UCSD-AML1 (cell line): ENCODE results near the gene NEK2.
"Not testable (repeated sequence)": the region's sequence is repeated elsewhere in the genome, so short reads cannot be mapped to it uniquely, and the experiment has no call there.

Source experiments
- DNase-seq: peaks from one replicate; lab custom pipeline; 2025; ENCODE audit not compliant: unreplicated experiment; lab: John Stamatoyannopoulos, UW

Gene NEK2

DNA sequence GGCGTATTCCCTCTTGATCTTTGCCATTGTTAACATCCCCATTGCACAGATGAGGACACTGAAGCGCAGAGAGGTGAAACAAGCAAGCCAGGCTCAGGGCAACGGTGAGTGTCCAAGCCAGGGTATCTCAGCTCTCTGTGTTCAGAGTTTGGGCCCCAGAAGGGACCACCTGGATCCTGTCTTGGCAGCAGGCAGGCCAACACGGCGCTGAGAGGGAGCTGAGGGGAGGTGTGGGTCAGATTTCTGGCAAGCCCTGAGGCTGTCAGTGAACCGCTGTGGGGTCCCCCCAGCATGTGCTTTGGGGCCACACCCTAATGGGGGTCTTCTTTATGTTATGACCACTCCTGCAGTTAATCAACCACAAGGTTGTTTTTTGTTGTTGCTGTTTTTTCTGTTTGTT, 23.1 kb downstream of the NEK2 start:
- DNase-seq: no peak

DNA sequence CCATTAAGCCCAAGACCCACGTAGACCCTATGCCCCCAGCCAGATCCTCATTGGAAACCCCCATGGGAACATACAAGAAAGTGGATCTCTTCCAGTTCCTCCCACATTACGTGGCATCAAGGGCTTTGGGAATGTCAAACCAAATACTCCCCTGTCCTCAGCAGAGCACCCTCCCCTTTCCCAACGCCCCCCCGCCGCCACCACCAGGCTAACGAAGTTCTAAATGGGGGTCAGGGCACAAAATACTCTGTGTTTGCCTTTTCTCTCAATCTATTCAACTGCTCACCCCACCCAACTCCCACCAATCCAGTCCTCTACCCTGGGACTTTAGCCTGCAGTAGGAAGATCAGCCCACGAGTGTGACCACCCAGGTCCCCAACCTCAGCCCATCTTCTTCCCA, 24.5 kb downstream of the NEK2 start:
- no peak for DNase-seq

DNA sequence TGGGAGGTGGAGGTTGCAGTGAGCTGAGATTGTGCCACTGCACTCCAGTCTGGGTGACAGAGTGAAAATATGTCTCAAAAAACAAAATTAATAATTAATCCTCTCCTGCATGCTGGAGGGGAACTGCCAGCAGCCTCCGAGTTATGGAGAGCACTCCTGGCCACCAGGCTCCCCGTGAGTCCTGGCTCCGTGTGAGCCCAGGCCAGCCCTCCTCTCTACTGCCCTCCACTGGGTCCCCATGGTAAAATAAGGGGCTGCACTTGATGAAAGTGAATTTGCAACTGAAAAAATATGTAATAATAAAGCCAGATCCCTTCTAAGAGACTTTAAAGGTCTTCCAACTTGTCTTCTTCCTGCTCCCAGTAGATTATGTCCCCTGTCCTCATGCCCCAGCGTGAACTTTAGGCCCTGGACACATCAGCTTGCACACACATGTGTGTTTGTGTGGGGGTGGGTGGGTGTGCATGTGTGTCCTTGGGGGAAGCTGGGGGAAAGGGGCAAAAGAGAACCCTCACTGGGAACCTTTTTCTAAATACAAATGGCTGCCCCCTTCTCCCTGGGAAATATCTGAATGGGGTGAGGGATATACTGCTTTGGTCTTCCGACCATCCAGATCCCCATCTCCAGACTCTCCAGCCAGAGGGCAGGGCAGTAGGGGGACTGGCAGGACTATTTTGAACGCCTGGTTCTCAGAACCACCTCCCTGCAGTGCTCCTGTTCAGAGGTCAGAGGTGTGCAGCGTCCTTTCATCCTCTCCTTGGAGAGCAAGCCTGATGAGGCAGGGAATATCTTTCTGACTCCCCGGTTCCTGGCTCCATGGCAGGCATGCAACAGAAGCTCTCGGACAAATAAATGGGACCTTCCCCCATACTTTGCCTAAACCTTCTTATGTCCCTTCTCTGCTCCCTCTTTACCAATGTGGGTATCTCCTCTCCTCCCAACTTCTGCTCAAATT, 26.2 kb downstream of the NEK2 start:
- DNase-seq: peak; percentile 60

DNA sequence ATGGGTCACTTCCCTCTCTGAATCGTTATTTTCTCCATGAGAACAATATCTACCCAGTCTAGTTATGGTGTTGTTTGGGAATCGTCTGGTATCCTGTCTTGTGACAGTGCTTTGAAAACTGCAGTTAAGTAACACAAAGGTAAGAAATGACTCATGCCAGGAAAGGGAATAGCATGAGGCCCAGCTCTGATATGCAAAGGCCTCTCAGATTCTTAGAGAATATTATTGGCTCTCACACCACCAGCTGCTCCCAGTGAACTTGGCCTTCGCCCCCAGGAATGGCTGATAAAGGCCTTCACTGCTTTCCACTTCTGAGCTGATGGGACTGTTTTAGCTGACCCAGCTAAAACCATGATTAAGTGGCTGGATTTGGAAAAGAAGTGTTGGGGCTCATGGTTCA, 27.1 kb downstream of the NEK2 start:
- no peak for DNase-seq

DNA sequence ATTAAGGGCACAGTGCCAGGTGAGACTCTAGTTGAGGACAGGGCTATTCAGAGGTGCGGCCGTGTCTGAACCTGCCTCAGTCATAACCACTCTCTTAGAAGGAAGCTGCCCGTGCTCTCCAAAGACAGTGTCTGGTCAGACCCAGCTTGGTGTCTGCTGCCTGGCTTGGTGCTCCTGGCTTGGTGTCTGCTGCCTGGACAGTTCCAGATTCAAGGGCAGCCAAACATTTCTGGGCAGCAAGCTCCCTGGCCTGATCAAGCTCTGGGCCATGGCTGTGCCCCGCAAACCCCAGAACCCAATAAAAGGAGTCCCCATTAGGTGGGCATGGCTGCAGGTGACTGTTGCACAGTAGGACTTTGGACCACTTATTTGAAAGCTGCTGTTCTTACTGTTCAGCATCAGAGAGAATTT, 27.7 kb downstream of the NEK2 start:
- DNase-seq: no peak

DNA sequence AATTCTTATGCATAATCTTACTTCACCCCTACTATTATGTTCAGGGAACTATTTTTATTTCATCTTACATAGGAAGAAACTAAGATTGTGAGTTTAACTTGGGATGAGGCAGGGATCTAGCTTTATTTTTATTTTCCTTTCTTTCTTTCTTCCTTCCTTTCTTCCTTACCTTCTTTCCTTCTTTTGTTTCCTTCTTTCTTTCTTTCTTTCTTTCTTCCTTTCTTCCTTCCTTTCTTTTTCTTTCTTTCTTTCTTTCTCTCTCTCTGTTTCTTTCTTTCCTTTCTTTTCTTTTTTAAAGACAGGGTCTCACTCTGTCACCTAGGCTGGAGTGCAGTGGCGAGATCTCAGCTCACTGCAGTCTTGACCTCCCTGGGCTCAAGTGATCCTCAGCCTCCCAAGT, 28.9 kb downstream of the NEK2 start:
- DNase-seq: no peak

DNA sequence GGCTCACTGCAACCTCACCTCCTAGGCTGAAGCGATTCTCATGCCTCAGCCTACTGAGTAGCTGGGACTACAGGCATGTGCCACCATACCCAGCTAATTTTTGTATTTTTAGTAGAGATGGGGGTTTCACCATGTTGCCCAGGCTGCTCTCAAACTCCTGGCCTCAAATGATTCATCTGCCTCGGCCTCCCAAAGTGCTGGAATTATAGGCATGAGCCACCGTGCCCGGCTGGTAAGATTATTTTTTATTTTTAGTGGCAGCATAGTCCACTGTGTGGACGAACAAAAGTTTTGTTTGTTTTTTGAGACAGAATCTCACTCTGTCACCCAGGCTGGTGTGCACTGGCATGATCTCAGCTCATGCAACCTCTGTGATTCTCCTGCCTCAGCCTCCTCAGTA, 29.8 kb downstream of the NEK2 start:
- DNase-seq: not testable (repeated sequence)

DNA sequence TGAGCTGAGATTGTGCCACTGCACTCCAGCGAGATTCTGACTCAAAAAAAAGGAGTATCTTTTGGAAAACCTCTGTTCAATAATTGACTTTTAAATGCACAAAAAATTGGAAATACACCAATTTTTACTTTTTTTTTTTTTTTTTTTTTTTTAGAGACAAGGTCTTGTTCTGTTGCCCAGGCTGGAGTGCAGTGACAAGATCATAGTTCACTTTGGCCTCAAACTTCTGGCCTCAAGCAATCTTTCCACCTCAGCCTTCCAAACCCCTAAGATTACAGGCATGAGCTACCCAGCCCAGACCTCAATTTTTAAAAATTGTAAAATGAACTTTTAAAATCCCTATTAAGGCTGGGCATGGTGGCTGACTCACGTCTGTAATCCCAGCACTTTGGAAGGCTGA, 30.8 kb downstream of the NEK2 start:
- no peak for DNase-seq

DNA sequence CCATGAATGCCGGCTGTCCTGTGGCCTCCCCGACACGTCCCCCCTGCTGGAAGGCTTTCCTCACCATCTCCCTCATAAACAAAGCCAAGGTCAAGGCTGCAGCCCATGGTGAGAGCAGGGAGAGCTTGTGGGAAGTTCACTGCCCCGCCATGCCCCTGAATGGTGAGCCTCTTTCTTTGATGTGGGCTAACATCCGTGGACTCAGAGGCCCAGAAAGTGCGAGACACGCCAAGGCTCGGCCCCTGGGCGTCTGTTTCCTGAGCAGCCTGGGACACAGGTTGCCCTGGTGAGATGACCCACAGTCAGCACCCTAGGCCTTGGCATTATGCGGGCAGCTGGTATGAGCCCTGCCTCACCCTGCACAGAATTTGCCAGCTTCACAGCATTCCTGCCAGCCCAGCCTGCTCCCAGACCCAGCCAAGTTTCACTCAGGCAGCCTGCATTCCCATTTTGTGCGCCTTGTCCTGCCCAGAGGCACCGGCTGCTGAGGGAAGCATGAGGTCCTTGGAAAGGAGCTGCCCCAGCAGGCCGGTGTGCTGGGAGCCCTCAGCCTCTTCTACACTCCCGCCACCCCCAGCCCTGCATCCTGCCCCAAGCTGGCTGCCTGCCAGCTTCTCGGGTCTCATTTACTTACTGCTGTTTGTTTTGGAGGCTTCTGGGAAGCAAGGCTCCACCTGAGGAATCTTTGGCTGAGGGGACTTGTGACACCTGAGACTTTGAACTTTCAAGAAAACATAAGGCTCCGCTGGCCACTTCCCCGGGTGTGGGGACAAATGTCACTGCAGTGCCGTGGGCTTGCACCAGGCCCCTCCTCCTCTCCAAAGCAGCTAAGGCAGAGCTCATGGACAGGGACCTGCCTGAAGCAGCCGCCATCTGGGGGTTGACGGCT, 31.9 kb downstream of the NEK2 start:
- peak; percentile 37 for DNase-seq

DNA sequence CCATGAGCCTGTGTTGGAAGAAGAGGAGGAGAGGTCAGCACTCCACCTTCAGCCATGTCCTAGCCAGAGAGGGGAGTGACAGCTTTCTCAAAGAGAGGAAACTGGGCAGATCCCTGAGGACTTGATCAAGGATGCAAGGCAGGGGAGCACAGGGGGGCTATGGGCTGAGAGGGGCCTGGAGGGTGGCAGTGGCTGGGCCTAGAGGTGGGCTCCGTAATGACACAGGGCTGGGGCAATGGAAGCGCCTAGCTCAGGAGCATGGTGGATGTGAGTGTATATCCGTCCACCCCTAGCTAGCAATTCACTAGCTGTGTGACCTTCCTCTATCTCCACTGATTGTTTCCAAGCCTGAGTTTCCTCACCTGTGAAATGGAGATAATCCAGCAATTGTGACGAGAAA, 32.6 kb downstream of the NEK2 start:
- no peak for DNase-seq

DNA sequence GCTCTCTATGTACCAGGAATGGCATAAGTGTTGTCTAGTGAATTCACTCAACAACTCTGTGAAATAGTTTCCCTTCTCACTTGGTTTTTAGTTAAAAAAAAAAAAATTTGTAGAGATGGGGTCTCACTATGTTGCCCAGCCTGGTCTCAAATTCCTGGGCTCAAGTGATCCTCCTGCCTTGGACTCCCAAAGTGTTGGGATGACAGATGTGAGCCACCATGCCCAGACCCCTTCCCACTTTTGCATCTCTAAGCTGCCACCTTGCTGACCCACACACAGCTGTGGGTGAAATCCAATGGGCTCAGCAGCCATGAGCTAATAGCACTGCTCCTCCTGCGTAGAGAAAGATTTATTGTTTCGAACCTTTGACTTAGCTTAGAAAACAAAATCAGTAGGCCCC, 33.5 kb downstream of the NEK2 start:
- DNase-seq: no peak

DNA sequence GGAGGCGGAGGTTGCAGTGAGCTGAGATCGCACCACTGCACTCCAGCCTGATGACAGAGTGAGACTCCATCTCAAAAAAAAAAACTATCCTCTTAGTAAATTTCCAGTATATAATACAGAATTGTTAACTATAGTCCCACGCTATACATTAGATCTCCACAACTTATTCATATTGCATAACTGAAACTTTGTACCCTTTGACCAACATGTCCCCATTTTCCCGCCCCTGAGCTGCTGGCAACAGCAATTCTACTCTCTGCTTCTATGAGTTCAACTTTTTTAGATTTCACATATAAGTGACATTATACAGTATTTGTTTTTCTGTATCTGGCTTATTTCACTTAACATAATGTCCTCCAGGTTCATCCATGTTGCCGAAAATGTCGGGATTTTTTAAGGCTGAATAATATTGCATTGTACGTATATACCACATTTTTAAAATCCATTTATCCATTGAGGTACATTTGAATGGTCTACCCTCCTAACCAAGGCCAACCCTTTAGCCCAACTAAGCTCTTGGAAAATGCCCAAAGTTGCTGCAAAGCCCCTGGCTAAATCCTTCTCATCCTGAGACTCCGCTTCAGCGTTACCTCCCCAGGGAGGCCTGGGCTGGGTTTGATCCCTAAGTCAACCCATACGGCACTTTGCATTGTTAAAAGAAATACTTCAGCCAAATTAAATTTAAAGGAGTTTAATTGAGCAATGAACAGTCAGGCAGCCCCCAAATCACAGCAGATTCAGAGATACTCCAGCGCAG, 34.2 kb downstream of the NEK2 start:
- DNase-seq: no peak

DNA sequence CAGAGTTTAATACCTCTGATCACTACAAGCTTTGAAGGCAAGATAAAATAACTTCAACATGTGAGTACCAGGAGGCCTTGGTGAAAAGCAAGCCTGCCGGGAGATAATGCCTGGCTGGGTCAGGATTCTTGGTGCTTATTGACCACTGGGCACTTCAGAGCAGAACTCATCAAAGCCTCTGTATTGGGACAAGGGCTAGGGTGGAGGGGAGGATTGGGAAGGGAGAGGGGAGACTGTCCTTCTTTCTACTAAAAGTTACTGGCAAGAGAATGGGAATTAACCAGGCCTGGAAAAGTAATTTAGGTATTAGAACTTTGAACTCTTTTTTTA, 35.2 kb downstream of the NEK2 start:
- no peak for DNase-seq

DNA sequence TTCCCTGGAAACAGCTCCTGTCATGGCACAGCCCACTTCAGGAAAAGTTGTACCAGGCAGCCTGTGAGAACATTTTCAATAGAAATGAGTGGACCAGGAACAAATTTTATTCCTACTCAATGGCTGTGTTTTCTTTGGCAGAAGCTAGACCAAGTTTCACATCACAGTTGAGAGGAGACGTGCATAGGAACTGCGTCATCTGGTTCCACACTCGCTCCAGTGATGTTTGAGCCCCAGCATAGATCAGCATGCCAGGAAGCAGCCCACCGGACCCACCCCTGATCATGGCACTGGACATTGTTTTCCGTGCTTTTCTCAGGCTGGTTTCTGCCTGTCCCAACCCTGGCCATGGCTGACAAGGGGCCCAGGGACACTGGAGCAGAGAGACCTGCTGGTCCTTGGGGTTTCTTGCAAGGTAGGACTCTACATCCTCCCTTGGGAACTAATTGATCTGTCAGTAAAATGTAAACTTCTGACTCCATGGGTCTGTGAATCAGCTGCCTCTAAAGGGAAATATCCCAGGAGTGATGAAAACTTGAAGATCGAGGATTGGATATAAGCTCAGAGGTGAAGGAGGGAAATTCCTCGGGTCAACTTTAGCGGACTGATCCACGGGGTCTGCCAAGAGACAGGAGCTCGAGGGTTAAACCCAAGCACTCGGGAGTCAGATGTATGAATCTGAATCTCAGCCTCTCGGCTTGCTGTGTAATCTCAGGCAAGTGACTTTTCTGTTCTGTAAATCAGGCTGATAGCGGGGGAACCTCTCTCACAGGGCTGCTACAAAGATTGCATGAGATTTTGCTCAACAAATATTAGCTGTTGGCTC, 35.7 kb downstream of the NEK2 start:
- no peak for DNase-seq

DNA sequence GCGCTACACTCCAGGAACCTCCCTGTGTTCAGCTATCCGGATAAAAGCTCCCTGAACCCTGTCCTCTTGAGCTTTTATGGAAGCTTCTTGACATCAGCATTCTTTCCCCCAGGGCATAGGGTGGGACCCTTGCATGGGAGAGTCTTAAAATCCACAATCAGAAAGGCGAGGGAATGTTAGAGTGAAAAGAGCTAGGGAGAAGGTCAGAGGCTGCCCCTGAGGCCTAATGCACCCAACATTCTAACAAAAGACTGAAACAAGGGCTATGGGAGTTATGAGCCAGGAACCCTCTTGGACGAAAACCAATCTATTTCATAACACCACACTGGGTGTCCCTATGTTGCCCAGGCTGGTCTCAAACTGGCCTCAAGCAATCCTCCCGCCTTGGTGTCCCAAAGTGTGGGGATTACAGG, 36.7 kb downstream of the NEK2 start:
- no peak for DNase-seq

DNA sequence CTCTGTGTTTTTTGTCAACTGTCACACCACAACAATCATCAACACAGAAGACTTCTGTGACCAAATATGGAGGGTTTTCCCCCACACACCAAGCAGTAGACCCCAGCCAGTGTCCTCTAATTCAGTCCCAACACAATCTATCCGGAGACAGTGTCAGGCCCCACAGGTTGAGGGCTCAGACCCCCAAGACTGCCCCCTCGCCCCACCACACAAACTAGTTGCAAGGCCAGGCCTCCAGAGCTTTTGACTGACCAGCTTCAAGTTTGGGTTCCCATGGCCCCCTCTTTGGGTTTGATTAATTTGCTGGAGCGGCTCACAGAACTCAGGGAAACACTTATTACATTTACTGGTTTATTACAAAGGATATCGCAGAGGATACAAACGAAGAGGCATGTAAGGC, 37.2 kb downstream of the NEK2 start:
- DNase-seq: no peak

DNA sequence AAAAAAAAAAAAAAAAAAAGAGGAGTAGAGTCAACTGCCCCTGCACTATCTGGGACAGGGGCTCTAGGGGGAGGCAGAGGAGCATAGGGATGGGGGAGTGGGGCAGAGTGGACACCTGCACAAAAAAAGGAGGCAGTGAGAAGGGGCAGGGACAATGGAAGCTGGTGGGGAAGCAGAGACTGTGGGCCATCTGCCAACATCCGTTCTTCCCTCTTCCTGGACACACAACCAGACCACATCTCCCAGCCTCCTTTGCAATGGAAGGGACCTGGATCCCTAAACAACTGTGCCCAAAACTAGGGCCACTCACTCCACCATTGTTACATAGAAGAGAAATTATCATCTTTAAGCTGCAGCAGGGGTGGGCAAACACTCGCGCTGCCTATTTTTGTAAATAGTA, 38.4 kb downstream of the NEK2 start:
- no peak for DNase-seq

DNA sequence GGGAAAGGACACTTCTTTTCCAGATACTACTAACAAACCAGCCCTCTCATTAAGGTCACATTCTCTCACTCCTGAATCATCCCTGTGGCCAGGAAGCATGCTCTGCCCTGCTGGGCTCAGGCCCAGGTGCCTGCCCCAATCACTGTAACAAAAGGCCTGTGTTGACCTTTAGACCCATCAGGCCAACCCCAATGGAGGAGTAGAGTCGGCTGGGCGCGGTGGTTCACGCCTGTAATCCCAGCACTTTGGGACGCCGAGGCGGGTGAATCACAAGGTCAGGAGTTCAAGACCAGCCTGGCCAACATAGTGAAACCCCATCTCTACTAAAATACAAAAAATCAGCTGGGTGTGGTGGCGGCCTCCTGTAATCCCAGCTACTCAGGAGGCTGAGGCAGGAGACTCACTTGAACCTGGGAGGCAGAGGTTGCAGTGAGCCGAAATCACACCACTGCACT, 38.8 kb downstream of the NEK2 start:
- DNase-seq: not testable (repeated sequence)

DNA sequence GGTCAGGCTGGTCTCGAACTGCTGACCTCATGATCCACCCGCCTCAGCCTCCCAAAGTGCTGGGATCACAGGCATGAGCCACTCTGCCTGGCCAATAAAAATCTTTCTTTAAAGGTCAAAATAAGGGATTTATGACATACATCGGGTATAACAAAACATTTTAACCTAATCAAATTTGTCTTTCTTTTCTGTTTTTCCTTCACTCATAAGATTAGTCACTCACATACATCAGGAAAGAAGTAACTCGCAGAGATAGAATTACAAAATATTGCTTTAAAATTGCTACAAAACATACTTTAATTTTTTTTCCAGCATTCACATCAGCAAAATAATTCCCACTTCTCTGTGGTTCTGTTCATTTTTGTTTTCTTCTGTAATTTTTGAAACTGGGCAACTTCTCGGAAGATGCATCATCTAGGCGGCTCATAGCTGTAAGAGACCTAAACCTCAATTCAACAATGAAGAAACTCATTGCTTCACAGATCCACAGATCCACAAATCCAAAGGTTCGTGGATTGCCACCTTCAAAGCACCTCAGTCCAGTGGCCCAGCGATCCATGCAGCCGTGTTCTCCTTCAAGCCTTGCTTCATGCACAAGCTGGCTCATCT, 39.7 kb downstream of the NEK2 start:
- DNase-seq: no peak

DNA sequence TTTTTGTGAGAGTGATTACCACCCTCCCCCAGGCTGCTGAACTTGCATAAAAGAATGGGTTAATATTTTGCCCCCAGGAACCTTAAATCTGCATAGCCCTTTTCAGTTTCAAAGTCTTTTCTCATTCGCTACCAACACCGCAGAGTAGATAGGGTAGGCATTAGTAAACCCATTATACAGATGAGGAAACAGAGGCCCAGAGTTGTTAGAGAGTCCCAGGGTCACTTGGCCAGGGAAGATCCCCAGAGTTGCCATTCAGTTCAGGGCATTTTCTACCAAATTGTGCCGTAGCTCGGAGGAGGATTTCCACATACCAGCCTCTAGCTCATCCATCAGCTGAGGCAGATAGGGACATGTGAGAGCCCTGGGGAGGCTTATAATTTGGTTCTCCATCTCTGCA, 40.5 kb downstream of the NEK2 start:
- DNase-seq: no peak
